ENCODE measurements around the gene CORO7. TPM values are rescaled to one million over a fixed set of nuclear protein-coding genes. Genes with fewer than 3 reads are reported as not detected.

The CORO7 gene
- polyA plus RNA-seq, 1 of the 3 experiments (the other 2 are of a cell fraction): 25.8 TPM

DNA sequence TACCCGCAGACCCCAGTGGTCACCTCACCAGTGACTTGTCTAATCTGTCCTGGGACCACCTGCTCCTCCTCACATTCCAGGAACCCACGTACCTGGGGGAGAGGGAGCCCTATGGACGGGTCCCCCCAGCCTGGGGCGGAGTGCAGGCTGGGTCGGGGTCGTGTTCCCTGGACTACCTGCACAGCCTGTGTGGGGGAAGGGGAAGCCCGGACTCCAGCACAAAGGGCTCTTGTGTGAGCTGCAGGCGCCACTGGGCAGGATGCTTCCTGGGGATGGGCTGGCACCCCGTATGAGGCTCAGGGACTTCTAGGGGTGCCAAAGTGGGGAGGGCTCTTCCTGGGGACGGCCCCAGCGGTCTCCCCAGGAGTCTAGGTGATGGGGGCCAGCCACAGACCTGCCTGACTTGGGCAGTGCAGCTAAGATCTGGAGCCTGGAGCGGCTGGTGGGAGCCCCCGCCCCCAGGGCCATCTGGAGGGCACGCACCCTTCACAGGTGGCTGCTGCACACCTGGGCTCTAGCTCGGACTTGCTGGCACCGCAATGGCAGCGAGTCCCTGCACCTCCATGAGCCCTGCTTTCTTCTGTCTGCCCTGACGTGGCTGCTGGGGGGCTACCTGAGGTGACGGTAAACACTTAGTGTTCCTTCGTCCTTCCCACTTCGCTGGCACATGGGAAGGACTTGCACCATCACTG lies 37.3 kb downstream of the CORO7 start:
- CTCF ChIA-PET: interaction anchor here (1.0 to 32.1 kb wide), 6 partner anchors 10 to 23 kb away, joined by 4 to 558 read pairs (median 10); no protein-coding TSS in a partner anchor
- H3K4me3 ChIP-seq (ENCODE audit: low read depth in 2 of 2, low read length in 1 of 2): no peak overlapping the region
- H3K4me1 ChIP-seq (ENCODE audit: control insufficient read depth in 1 of 2, insufficient read depth in 2 of 2, low read depth in 1 of 2, low read length in 1 of 2): peaks cover 29 to 66% of the 10 kb centered on the region in 2 experiments
- H3K27ac ChIP-seq (ENCODE audit: low read depth in 2 of 2, low read length in 1 of 2): no peak overlapping the region; a peak in 1 of 4 replicates
- no peak overlapping the region for H3K9ac ChIP-seq
- no peak overlapping the region for H2AFZ ChIP-seq (ENCODE audit: low read depth)
- H3K36me3 ChIP-seq (replicated peaks in 1 of 2; ENCODE audit: control insufficient read depth in 1 of 2, insufficient read depth in 2 of 2, low read length in 1 of 2): peaks cover 0 to 35% of the 10 kb centered on the region in 2 experiments
- H3F3A ChIP-seq (replicated peaks; ENCODE audit: insufficient read depth): peaks cover 19% of the 10 kb centered on the region
- no peak for DNase-seq
- H3K4me2 ChIP-seq: no peak overlapping the region
- peaks cover 45% of the 10 kb centered on the region for H4K20me1 ChIP-seq (ENCODE audit: insufficient read depth)
- H3K9me3 ChIP-seq: no peaks in the 10 kb centered on the region
- POLR2A ChIA-PET: interaction anchor here (1.3 to 1.6 kb wide), 2 partner anchors 8 to 13 kb away, joined by 3 to 7 read pairs; no protein-coding TSS in a partner anchor
- no peaks in the 10 kb centered on the region for H3K27me3 ChIP-seq (ENCODE audit: insufficient read depth)
- H3K79me2 ChIP-seq (ENCODE audit: insufficient read depth): peaks cover 48% of the 10 kb centered on the region
- TF ChIP-seq MXI1 (IDR thresholded peaks at IDR 0.05; ENCODE audit: low read depth, low read length) (no peak), GATA2 (CRISPR knock-in tag; IDR thresholded peaks at IDR 0.05) (no peak), TCF12 (IDR thresholded peaks at IDR 0.05) (no peak), EZH2phosphoT487 (IDR thresholded peaks at IDR 0.05; ENCODE audit: borderline replicate concordance, low read depth) (no peak), EP300 (IDR thresholded peaks at IDR 0.05; ENCODE audit: borderline replicate concordance in 1 of 2, low read depth in 1 of 2, low read length in 1 of 2) (no peak), NRF1 (IDR thresholded peaks at IDR 0.05; ENCODE audit: low read depth, low read length) (no peak), FOXJ3 (CRISPR knock-in tag; IDR thresholded peaks at IDR 0.05) (no peak), ELF1 (IDR thresholded peaks at IDR 0.05) (no peak)
- TF ChIP-seq, protein P1, sequence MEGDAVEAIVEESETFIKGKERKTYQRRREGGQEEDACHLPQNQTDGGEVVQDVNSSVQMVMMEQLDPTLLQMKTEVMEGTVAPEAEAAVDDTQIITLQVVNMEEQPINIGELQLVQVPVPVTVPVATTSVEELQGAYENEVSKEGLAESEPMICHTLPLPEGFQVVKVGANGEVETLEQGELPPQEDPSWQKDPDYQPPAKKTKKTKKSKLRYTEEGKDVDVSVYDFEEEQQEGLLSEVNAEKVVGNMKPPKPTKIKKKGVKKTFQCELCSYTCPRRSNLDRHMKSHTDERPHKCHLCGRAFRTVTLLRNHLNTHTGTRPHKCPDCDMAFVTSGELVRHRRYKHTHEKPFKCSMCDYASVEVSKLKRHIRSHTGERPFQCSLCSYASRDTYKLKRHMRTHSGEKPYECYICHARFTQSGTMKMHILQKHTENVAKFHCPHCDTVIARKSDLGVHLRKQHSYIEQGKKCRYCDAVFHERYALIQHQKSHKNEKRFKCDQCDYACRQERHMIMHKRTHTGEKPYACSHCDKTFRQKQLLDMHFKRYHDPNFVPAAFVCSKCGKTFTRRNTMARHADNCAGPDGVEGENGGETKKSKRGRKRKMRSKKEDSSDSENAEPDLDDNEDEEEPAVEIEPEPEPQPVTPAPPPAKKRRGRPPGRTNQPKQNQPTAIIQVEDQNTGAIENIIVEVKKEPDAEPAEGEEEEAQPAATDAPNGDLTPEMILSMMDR (IDR thresholded peaks at IDR 0.05): no peak
- no peaks in the 10 kb centered on the region for H3K9me2 ChIP-seq
- WGBS (ENCODE audit: low lambda C conversion rate): 81% methylated on average over 8 of the region's 21 CpGs

DNA sequence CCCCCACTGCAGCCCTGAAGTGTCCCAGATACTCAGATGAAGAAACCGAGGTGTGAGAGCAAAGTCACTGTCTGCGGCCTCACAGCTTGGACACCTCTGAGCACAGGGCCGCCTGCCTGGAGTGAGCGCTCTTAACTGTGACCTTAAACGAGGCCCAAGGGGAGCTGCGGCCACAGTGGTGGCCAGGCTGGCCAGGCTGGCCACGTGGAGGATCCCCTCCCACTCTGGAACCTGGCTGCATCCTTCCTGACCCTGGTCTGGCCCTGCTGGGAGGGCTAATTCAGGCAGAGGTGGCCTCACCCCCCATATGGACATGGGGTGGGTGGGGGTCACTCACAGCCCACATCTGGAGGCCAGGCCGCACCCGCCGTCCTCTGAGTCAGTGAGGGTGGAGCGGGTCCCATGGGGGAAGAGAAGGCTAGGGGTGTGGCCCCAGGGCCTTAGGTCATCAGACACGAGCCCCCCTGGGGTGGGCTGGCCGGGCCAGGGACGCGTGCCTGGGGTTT lies 38.2 kb downstream of the CORO7 start:
- H3K79me2 ChIP-seq (ENCODE audit: insufficient read depth): peaks cover 55% of the 10 kb centered on the region
- DNase-seq: no peak
- H3K9me2 ChIP-seq: no peaks in the 10 kb centered on the region
- WGBS (ENCODE audit: low lambda C conversion rate): 92% methylated on average over 7 of the region's 15 CpGs
- peaks cover 0 to 31% of the 10 kb centered on the region in 2 experiments for H3K36me3 ChIP-seq (replicated peaks in 1 of 2; ENCODE audit: control insufficient read depth in 1 of 2, insufficient read depth in 2 of 2, low read length in 1 of 2)
- H3K4me2 ChIP-seq: peak overlapping the region; percentile 15; the same call in 1 of the 2 replicates
- H3K9me3 ChIP-seq: no peaks in the 10 kb centered on the region
- peaks cover 32 to 67% of the 10 kb centered on the region in 2 experiments for H3K4me1 ChIP-seq (ENCODE audit: control insufficient read depth in 1 of 2, insufficient read depth in 2 of 2, low read depth in 1 of 2, low read length in 1 of 2)
- H3K9ac ChIP-seq: no peak overlapping the region
- H3K27me3 ChIP-seq (ENCODE audit: insufficient read depth): no peaks in the 10 kb centered on the region
- H2AFZ ChIP-seq (ENCODE audit: low read depth): no peak overlapping the region
- no peak overlapping the region; a peak in 1 of 4 replicates for H3K27ac ChIP-seq (ENCODE audit: low read depth in 2 of 2, low read length in 1 of 2)
- H3F3A ChIP-seq (replicated peaks; ENCODE audit: insufficient read depth): peaks cover 20% of the 10 kb centered on the region
- no peak overlapping the region for H3K4me3 ChIP-seq (ENCODE audit: low read depth in 2 of 2, low read length in 1 of 2)
- TF ChIP-seq SIN3A (IDR thresholded peaks at IDR 0.05; ENCODE audit: borderline replicate concordance, low read depth, low read length): no peak
- TF ChIP-seq, protein P2, sequence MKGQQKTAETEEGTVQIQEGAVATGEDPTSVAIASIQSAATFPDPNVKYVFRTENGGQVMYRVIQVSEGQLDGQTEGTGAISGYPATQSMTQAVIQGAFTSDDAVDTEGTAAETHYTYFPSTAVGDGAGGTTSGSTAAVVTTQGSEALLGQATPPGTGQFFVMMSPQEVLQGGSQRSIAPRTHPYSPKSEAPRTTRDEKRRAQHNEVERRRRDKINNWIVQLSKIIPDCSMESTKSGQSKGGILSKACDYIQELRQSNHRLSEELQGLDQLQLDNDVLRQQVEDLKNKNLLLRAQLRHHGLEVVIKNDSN (IDR thresholded peaks at IDR 0.05; ENCODE audit: borderline replicate concordance, low read depth): no peak
- TF ChIP-seq, protein P3, sequence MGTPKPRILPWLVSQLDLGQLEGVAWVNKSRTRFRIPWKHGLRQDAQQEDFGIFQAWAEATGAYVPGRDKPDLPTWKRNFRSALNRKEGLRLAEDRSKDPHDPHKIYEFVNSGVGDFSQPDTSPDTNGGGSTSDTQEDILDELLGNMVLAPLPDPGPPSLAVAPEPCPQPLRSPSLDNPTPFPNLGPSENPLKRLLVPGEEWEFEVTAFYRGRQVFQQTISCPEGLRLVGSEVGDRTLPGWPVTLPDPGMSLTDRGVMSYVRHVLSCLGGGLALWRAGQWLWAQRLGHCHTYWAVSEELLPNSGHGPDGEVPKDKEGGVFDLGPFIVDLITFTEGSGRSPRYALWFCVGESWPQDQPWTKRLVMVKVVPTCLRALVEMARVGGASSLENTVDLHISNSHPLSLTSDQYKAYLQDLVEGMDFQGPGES (IDR thresholded peaks at IDR 0.05; ENCODE audit: low read depth, low read length): no peak
- TF ChIP-seq EZH2phosphoT487 (IDR thresholded peaks at IDR 0.05; ENCODE audit: borderline replicate concordance, low read depth): no peak
- no peak for TF ChIP-seq ELF1 (IDR thresholded peaks at IDR 0.05)
- TF ChIP-seq, protein P4, sequence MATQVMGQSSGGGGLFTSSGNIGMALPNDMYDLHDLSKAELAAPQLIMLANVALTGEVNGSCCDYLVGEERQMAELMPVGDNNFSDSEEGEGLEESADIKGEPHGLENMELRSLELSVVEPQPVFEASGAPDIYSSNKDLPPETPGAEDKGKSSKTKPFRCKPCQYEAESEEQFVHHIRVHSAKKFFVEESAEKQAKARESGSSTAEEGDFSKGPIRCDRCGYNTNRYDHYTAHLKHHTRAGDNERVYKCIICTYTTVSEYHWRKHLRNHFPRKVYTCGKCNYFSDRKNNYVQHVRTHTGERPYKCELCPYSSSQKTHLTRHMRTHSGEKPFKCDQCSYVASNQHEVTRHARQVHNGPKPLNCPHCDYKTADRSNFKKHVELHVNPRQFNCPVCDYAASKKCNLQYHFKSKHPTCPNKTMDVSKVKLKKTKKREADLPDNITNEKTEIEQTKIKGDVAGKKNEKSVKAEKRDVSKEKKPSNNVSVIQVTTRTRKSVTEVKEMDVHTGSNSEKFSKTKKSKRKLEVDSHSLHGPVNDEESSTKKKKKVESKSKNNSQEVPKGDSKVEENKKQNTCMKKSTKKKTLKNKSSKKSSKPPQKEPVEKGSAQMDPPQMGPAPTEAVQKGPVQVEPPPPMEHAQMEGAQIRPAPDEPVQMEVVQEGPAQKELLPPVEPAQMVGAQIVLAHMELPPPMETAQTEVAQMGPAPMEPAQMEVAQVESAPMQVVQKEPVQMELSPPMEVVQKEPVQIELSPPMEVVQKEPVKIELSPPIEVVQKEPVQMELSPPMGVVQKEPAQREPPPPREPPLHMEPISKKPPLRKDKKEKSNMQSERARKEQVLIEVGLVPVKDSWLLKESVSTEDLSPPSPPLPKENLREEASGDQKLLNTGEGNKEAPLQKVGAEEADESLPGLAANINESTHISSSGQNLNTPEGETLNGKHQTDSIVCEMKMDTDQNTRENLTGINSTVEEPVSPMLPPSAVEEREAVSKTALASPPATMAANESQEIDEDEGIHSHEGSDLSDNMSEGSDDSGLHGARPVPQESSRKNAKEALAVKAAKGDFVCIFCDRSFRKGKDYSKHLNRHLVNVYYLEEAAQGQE (IDR thresholded peaks at IDR 0.05; ENCODE audit: low read depth, low read length): no peak
- TF ChIP-seq MXI1 (IDR thresholded peaks at IDR 0.05; ENCODE audit: low read depth, low read length): no peak
- ChIA-PET CTCF (interaction anchor here (0.9 to 32.1 kb wide), 9 partner anchors 8 to 108 kb away, joined by 3 to 558 read pairs (median 5); no protein-coding TSS in a partner anchor), POLR2A (interaction anchor here (2.1 kb wide), 1 partner anchor 14 kb away, joined by 11 read pairs; no protein-coding TSS in a partner anchor)
- peaks cover 48% of the 10 kb centered on the region for H4K20me1 ChIP-seq (ENCODE audit: insufficient read depth)

Measured in SK-N-SH (cell line).